ENCODE measurements around the gene NFKBIE. TPM values are rescaled to one million over a fixed set of nuclear protein-coding genes. Genes with fewer than 3 reads are reported as not detected.

NFKBIE gene
- polyA plus RNA-seq, 1 donor from 2014 or later: 16.8 TPM

DNA sequence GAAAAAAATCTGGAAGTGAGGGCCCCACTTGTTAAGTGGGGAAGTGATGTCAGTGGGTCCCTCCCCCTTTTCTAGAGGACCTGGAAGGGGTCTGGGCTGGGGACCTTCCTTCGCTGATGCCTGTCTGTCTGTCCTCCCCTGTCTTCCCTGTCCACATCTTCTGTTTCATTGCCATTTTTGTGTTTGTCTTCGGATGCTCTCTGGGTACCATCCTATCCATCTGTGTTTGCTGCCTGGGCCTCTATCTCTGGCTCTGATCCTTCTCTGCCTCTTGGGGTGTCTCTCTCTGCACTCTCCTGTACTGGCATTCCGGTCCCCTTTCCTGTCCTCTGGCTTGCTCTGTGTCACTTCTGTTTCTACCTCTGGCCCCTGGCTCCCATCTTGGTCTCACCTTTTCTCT lies 7.2 kb upstream of the NFKBIE start:
- Histone ChIP-seq H3K27ac (ENCODE audit: low read length) (no peak overlapping the region), H3K9ac (ENCODE audit: low read length) (peak overlapping the region; percentile 85), H3K9me3 (ENCODE audit: low read length) (no peaks in the 10 kb centered on the region), H3K9me2 (ENCODE audit: insufficient read depth, low read length) (no peaks in the 10 kb centered on the region), H3K36me3 (ENCODE audit: insufficient read depth, low read length) (peaks cover 6% of the 10 kb centered on the region), H3K4me3 (ENCODE audit: low read length) (peak overlapping the region; percentile 74), H3F3A (ENCODE audit: insufficient read depth, low read length, poor library complexity, severe bottlenecking) (no peaks in the 10 kb centered on the region), H3K79me2 (replicated peaks; ENCODE audit: insufficient read depth, low read length) (peaks cover 17% of the 10 kb centered on the region), H2AFZ (ENCODE audit: low read depth, low read length) (no peak overlapping the region), H3K4me2 (ENCODE audit: low read length) (peak overlapping the region; percentile 97), H3K27me3 (ENCODE audit: insufficient read depth, low read depth, low read length) (no peaks in the 10 kb centered on the region), H4K20me1 (ENCODE audit: insufficient read depth) (no peaks in the 10 kb centered on the region)
- TF ChIP-seq, protein P1, sequence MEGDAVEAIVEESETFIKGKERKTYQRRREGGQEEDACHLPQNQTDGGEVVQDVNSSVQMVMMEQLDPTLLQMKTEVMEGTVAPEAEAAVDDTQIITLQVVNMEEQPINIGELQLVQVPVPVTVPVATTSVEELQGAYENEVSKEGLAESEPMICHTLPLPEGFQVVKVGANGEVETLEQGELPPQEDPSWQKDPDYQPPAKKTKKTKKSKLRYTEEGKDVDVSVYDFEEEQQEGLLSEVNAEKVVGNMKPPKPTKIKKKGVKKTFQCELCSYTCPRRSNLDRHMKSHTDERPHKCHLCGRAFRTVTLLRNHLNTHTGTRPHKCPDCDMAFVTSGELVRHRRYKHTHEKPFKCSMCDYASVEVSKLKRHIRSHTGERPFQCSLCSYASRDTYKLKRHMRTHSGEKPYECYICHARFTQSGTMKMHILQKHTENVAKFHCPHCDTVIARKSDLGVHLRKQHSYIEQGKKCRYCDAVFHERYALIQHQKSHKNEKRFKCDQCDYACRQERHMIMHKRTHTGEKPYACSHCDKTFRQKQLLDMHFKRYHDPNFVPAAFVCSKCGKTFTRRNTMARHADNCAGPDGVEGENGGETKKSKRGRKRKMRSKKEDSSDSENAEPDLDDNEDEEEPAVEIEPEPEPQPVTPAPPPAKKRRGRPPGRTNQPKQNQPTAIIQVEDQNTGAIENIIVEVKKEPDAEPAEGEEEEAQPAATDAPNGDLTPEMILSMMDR (IDR thresholded peaks at IDR 0.05; ENCODE audit: poor library complexity, severe bottlenecking): no peak
- no peak for TF ChIP-seq SMC3 (conservative IDR thresholded peaks at IDR 0.05; ENCODE audit: poor library complexity)
- no peak for TF ChIP-seq EZH2 (IDR thresholded peaks at IDR 0.05; ENCODE audit: borderline replicate concordance, insufficient read depth, low read length, poor library complexity, severe bottlenecking)
- TF ChIP-seq POLR2AphosphoS5 (IDR thresholded peaks at IDR 0.05): no peak
- no peak for TF ChIP-seq MXI1 (conservative IDR thresholded peaks at IDR 0.05; ENCODE audit: poor library complexity, severe bottlenecking)
- TF ChIP-seq TAF1 (IDR thresholded peaks at IDR 0.05; ENCODE audit: low read depth): no peak

GRCh38 chr6:44271914-44272313 lies 6.6 kb upstream of the NFKBIE start:
- Histone ChIP-seq H3K79me2 (replicated peaks; ENCODE audit: insufficient read depth, low read length) (peaks cover 17% of the 10 kb centered on the region), H2AFZ (ENCODE audit: low read depth, low read length) (no peak overlapping the region), H3K9ac (ENCODE audit: low read length) (peak overlapping the region; percentile 85), H3K36me3 (ENCODE audit: insufficient read depth, low read length) (peaks cover 6% of the 10 kb centered on the region), H3K9me2 (ENCODE audit: insufficient read depth, low read length) (no peaks in the 10 kb centered on the region), H3K4me3 (ENCODE audit: low read length) (peak overlapping the region; percentile 74), H3K27me3 (ENCODE audit: insufficient read depth, low read depth, low read length) (no peaks in the 10 kb centered on the region), H3K27ac (ENCODE audit: low read length) (peak overlapping the region; percentile 64), H3K9me3 (ENCODE audit: low read length) (no peaks in the 10 kb centered on the region), H3K4me2 (ENCODE audit: low read length) (peak overlapping the region; percentile 97), H4K20me1 (ENCODE audit: insufficient read depth) (no peaks in the 10 kb centered on the region), H3F3A (ENCODE audit: insufficient read depth, low read length, poor library complexity, severe bottlenecking) (no peaks in the 10 kb centered on the region)
- TF ChIP-seq SMC3 (conservative IDR thresholded peaks at IDR 0.05; ENCODE audit: poor library complexity): no peak
- TF ChIP-seq, protein P1 (IDR thresholded peaks at IDR 0.05; ENCODE audit: poor library complexity, severe bottlenecking): no peak
- TF ChIP-seq EP300 (conservative IDR thresholded peaks at IDR 0.05; ENCODE audit: poor library complexity, severe bottlenecking): no peak
- no peak for TF ChIP-seq EZH2 (IDR thresholded peaks at IDR 0.05; ENCODE audit: borderline replicate concordance, insufficient read depth, low read length, poor library complexity, severe bottlenecking)
- no peak for TF ChIP-seq MXI1 (conservative IDR thresholded peaks at IDR 0.05; ENCODE audit: poor library complexity, severe bottlenecking)
- no peak for TF ChIP-seq REST (IDR thresholded peaks at IDR 0.05; ENCODE audit: borderline replicate concordance)
- no peak for TF ChIP-seq RAD21 (conservative IDR thresholded peaks at IDR 0.05)
- no peak for TF ChIP-seq TAF1 (IDR thresholded peaks at IDR 0.05; ENCODE audit: low read depth)
- TF ChIP-seq POLR2AphosphoS5 (IDR thresholded peaks at IDR 0.05): no peak
